HG03469 (cell line): ENCODE data around the gene UBC.

Source experiments
- ATAC-seq: cut with Tn5 transposase; IDR thresholded peaks from one replicate; pipeline ENCODE4 v1.9.1; 2021; ENCODE audit warnings: mild to moderate bottlenecking, moderate library complexity, moderate number of reproducible peaks; ENCODE audit not compliant: unreplicated experiment

Gene UBC

DNA sequence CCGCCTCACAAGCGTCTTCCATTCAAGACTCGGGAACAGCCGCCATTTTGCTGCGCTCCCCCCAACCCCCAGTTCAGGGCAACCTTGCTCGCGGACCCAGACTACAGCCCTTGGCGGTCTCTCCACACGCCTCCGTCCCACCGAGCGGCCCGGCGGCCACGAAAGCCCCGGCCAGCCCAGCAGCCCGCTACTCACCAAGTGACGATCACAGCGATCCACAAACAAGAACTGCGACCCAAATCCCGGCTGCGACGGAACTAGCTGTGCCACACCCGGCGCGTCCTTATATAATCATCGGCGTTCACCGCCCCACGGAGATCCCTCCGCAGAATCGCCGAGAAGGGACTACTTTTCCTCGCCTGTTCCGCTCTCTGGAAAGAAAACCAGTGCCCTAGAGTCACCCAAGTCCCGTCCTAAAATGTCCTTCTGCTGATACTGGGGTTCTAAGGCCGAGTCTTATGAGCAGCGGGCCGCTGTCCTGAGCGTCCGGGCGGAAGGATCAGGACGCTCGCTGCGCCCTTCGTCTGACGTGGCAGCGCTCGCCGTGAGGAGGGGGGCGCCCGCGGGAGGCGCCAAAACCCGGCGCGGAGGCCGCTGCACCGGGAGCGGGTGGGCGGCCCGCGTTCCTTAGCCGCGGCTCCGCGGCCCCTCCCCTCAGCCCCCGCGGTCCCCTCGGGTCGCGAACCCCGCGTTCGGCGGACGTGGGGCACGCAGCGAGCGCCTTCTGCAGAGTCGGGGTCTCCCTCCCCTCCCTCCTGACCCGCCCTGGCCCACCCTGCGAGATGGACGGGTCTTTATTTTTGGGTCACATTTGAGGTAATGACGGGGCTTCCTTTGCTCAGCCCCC, at the start of gene UBC:
Gene UBC, minus strand, starts transcription at position 259 of the 847 bp plus-strand sequence. CDS start 879 bp downstream, outside the sequence.
- ATAC-seq, result no peak

GRCh38 chr12:124963211-124963610, 48.8 kb upstream of the UBC start:
- no peak for ATAC-seq

DNA sequence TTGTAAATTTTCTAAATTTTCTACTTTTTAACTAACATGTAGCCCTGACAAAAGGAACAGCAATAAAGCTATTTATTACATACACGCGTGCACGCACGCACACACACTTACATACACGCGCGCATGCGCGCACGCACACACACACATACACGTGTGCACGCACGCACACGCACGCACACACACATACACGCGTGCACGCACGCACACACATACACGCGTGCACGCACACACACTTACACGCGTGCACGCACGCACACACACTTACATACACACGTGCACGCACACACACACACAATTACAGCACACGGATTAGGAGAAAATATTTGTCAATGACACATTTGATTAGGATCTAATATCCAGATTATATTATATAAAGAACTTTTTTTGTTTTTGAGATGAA, 46.6 kb upstream of the UBC start:
- no peak for ATAC-seq

GRCh38 chr12:124956571-124956970, 42.1 kb upstream of the UBC start:
- ATAC-seq, result no peak

GRCh38 chr12:124954771-124955170, 40.3 kb upstream of the UBC start:
- no peak for ATAC-seq

DNA sequence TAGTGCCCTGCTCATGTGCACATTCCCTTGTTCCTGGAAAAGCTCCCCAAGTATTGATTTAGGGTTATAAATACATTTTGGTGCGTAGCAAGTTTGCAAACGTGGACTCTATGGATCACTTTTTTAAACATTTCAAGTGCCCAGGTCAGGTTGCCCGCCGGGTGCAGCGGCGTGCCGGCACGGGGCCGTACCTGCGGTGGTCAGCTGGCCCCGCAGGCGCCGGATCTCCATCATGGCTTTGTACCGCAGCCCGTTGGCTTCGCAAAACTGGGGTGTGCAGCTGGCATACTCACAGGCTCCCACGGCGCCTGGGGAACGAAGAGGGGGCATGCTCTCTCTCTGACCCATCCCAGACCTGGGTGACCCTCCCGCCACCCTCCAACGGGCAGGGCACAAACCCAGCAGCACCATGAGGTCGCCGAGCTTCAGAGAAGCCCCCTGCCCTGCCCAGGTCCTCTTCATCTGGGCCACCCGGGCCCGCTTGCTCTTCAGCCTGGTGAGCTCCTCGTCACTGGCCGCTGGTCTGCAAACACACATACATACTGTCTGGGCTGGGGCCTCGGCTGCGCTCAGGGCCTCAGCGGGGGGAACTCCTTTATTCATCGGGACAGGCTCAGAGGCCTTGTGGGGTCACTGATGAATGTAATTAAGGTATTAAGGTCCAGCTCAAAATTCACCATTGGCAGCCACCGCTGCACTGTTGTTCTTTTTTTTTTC, 39.4 kb upstream of the UBC start:
- ATAC-seq, result no peak

DNA sequence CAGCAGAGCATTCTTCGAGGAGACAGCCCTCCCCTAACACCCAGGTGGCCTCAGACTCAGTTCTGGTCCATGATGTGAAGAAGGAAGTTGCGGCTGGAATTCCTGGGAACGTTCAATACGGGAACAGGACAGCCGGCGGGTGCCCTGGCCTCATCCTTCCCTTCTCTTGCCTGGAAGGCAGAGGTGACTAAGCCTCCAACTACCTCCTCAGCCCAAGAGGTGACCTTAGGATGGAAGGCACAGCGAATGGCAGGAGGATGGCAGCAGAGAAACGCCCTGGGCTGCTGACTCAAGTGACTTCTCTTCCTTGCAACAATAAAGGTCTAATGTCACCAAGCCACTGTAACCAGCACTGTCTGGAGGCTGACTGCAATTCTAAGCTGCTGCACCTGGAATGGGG, 38.4 kb upstream of the UBC start:
- no peak for ATAC-seq

DNA sequence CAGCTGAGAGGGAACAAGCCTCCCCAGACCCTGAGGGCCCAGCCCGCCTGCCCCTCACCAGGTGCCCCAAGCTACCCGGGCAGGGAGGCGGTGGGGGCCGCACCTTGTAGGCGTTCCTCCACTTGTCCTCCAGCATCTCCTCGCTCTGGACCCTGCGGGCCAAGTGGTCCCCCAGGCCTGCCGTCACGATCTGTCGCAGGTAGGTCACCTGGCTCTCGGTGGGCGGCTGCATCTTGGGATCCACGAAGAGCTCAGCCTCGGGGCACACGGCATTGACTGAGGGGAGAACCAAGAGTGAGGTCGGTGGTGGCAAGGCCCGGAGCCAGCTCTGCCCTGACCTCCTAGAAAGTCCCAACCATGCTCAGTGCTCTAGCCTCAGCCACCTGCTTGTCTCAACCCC, 37.8 kb upstream of the UBC start:
- ATAC-seq, result no peak

GRCh38 chr12:124949779-124950728, 35.6 kb upstream of the UBC start:
- ATAC-seq, result no peak

DNA sequence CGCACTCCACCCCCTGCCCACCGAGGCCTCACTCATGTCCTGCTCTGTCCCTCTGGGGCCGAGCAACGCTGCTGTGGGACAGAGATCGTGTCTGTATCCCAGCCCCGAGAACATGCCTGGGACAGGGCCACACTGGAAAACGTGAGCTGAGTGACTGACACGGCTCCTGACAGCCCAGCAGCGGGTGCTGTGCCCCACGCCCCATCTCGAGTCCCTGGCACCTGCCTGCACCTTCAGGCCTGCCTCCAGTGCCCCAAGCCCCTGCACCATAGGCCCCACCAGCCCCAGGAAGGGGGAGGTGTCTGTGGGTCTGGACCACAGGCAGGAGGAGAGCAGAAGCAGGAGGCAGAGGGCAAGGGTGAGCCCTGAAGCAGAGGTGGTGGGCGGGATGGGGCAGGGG, 34.6 kb upstream of the UBC start:
- ATAC-seq, result no peak

GRCh38 chr12:124947561-124948398, 33.3 kb upstream of the UBC start:
- no peak for ATAC-seq

GRCh38 chr12:124947013-124947412, 32.6 kb upstream of the UBC start:
- no peak for ATAC-seq

GRCh38 chr12:124946447-124946793, 32.0 kb upstream of the UBC start:
- ATAC-seq, result no peak

- no peak for ATAC-seq
These were observed 26.7 kb upstream of the UBC start for GRCh38 chr12:124941170-124941527.

DNA sequence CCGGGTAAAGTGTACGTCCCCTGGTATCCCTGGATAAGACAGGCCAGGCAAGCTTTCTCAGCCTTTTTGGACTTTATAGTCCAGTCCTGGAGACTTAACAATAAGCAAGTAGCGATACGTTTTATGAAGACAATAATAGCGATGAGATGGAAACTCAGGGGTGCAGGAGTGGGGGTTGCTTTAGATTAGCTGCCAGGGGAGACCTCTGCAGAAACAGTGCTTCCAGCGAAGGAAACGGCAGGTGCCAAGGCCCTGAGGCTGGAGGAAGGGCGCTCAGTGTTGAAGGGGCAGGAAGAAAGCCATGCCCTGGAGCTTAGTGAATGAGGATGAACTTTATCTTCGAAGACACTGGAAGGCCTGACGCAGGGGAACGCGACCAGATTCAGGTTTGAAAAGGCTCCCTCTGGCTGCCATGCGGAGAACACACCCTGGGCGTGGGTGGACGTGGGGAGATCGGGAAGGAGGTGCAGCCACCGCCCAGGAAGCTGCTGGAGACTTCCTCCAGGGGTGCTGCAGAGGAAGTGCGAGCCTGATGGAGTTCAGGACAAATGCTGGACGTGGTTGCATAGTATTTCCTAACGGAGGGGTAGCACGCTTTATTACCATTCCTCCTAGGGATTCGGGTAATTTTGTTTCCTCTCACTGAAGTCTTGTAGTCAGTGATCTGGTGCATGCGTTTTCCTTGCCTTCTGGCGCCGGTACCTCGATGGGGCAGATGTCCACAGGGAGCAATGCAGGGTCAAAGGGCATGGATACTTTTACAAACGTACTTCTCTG, 26.1 kb upstream of the UBC start:
- ATAC-seq, result peak; percentile 31

GRCh38 chr12:124940143-124940392, 25.6 kb upstream of the UBC start:
- ATAC-seq, result no peak

DNA sequence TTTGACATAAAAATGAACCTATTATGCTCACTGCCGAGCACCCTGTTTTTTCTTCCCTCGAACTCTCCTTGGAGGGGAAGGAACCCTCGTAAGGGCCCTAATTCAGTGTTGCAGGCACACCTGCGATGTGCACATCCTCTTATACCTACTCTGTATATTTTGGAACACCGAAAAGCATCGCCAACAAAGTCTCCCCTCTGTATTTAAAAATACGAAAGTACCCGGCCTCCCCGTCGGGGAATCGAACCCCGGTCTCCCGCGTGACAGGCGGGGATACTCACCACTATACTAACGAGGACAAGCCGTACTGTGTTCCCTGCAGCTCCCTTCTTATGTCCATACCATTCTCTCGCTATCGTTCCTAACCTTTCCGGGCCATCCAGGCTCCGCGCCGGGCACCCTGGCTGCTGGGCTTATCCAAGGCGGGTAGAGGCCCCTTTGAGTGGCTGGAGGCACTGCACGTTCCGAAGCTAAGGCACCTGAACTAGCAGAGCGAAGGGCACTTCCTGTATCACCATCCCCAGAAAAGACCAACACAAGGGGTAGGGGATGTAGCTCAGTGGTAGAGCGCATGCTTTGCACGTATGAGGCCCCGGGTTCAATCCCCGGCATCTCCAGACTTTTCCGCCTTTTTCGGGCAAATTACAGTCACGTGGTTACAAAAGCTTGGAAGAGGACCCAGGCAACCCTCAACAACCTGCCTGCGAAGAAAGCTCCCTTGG, 25.1 kb upstream of the UBC start:
- peak; percentile 39 for ATAC-seq

DNA sequence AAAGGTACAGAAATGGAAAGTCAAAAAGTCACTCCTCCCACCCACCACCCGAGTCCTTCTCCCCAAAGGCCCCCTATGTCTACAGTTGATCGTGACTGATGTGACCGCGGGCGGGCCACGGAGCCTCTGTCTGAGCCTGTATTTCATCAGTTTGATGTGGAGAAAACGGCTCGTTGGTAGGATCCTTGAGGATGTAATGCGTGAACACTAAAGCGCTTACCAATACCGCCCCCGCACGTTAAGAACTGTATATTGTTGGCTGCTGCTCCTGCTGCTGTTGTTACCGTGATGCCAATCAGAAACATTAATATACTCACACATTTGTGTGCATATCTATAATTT, 24.6 kb upstream of the UBC start:
- ATAC-seq, result peak; percentile 17

DNA sequence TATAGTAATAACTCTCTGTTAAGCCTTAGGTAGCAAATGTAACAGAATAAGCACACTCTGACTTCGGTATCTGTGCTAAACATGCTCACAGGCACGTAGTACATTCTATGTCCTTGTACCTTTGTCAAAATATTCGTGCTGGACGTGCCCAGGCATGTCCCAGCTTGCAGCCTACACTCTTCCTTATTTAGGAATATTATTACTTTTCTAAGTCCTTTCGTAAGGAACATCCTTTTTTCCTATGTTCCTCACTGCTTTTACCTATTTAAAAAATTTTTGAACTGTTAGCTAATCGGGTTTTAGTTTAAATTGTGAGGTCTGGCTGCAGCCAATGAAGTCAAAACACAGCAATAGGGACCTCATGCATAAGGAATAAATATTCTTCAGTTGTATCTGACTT, 24.1 kb upstream of the UBC start:
- ATAC-seq, result no peak
